Glomerular visceral epithelial cell (primary cell): Measurements from ENCODE around the gene RNF44.
"Not testable (repeated sequence)": the region's sequence is repeated elsewhere in the genome, so short reads cannot be mapped to it uniquely, and the experiment has no call there.

Source experiments
- DNase-seq: peaks from one replicate; pipeline ENCODE4 v3.0.0-alpha.2; 2016; ENCODE audit errors: extremely low spot score

RNF44 gene

DNA sequence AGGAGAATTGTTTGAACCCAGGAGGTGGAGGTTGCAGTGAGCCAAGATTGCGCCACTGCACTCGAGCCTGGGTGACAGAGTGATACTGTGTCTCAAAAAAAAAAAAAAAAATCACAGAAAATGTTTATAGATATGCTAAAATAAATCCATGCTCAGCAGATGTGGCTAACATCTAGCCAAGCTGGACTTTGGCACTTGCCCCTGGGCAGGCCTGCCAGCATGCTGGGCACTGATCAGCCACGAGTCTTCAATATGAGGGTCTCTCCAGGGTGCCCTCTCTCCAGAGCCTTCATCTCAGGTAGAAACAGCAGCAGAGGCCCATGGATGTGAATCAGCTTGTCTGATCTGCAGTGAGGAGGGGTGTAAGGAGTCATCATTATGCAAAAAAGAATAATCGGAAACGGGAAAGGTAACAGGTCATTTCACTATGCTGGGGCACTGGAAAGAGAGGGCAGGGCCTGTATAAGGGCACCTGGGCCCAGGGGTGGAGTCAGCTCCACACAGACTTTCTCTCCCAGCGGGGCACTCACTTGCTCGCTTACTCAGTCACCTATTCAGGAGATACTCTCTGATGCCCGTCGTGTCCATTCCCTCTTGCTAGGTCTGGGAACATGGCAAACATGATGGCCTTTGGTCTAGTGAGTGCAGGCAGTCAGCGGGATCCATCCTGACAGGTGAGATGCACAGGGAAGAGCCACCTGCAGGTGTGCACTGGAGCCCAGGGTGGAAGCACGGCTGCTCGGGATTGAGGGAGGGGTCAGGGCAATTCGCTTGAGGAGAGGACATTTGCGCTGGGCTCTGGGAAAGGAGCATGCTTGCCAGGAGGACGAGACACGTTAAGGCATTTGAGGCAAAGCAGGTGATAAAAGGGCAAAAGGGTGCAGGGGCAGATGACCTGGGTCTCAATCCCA is 17.1 kb downstream of the RNF44 start:
- DNase-seq: no peak

GRCh38 chr5:176517053-176517661 is 20.0 kb downstream of the RNF44 start:
- no peak for DNase-seq

- no peak for DNase-seq
These were observed 21.8 kb downstream of the RNF44 start for GRCh38 chr5:176515396-176515795.

DNA sequence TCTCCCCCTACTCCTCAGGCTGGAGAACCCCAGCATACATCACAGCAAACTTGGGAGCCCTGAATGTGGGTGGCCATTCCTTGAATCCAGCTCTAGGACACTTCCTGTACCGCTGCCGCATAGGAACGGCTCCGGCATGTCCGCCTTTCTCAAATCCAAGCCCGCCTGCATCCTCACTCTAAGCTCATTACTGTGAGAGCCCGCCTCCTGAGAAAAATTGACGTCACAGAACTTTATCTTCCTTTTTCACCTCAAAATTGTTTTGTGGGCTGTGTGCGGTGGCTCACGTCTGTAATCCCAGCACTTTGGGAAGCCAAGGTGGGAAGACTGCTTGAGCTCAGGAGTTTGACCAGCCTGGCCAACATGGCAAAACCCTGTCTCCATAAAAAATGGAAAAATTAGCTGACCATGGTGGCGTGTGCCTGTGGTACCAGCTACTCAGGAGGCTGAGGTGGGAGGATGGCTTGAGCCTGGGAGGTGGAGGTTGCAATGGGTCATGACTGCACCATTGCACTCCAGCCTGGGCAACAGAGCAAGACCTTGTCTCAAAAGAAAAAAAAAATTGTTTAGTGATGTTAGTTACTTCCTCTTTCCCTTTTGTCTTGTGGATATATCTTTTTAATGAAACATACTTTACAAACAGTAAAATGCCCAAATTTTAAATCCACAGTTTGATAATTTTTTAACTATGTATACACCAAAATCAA is 22.8 kb downstream of the RNF44 start:
- DNase-seq: no peak

DNA sequence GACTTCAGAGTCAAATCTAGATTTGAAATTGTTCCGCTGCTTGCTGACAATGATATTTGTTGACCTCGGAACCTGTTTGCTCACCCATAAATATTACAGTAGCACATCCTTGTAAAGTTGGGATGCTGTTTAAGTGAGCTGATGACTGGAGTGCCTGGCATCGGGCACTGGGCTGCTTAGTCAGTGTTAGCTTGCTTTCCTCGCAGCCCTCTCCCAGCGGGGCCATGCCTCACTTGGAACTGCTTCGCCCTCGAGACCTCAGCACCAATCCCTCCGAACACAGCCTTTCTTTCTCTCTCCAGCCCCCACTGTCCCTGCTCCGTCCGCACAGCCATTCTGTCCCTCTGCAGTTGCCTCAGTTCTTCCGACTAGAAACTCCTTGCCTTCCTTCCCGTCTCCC is 23.4 kb downstream of the RNF44 start:
- no peak for DNase-seq

DNA sequence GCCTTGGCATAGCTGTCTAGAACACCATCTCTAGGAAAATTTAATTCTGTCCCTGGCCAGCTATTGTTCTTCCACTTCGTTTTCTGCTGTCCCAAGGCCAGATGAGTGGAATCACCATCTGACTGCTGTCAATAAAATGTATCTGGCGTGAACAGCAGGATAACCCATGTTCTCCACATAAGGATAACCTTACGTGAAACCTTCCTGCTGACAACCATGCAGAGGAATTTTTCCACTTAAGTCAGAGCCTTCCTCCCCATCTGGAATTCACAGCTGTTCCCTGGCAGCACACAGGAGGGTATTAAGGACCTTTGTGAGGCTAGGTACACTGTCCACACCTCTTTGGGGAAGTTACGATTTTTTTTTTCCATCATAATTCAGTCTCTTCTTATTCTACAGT is 28.6 kb downstream of the RNF44 start:
- DNase-seq: no peak

DNA sequence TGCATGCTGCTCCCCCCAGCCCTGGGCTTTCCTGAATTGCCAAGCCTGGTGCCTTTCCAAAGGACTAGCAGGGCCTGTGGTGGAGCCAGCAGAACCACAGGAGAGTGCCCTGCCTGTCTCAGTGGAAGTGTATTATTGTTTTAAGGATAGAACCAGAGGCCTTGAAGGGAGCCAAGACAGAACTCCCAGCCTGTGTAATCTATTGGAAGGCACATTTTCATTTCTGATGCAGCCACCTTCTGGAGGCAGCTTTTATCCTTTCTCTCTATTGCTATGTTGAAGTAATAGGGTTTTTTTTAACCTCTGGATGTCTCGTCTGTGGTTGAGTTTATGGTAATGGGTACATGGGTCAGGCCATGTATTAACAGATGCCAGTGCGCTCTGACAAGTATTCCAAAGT is 29.3 kb downstream of the RNF44 start:
- no peak for DNase-seq

- DNase-seq: no peak
These were observed 33.7 kb downstream of the RNF44 start for GRCh38 chr5:176503496-176503895.

DNA sequence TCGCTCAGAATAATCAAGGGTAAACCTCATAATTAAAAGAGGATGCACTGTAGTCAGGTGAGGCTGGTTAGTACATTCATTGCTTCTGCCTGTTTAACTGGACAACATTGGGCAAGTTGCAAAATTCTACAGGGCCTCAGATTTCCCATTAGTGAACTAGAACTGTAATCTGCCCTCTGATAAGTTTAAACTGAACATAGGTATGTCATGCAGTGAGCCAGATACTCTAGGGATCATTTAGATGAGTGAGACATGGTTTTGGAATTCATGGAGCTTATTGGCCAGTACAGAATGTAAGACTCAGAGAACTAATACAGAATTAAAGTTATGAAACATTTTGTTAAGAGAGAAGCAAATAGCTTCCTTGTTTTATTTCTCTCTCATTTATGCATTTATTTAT is 35.9 kb downstream of the RNF44 start:
- no peak for DNase-seq

DNA sequence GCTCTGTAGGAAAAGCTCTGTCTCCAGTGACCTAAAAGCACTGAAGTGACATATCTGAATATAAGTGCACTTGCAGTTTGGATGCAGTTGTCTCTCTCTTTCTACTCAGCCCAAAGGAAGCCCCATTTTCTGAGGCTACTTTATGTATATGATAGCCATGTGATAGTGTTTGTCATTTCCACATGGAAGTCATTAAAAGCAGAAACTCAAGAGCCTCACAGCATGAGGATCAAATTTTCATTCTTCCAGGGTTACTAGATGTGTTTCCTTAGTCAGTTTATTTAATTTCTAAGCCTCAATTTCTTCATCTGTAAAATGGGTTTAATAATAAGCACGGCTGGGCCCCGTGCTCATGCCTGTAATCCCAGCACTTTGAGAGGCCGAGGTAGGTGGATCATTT is 36.7 kb downstream of the RNF44 start:
- DNase-seq: no peak

GRCh38 chr5:176499273-176499672 is 37.9 kb downstream of the RNF44 start:
- no peak for DNase-seq

DNA sequence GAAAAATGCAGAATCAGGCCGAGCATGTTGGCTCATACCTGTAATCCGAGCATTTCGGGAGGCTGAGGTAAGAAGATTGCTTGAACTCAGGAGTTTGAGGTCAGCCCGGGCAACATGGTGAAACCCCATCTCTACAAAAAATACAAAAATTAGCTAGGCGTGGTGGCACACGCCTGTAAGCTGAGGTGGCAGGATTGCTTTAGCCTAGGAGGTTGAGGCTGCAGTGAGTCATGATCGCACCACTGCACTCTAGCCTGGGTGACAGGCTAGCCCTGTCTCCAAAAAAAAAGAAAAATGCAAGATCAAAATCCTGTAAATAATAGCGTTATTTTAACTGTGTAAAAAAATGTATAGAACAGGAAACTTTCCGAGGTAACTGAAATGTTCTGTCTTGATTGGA is 39.4 kb downstream of the RNF44 start:
- no peak for DNase-seq

DNA sequence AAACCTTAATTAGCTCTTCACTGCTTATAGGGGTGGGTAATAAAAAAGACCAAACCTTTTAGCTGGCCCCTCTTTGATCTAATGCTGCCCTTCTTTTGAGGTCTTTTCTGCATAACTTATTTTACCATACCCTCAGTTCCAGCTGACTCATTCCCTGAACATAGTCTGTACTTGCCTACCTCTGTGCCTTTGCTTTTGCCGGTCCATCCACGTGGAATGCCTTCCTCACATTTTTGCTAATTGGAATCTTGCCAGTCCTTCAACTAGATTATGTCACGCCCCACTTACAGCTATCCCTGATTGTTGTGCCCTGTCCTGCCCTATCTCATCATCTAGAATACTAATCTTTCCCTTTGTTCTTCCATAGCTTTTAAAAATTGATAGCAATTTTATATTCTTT is 44.8 kb downstream of the RNF44 start:
- peak; percentile 62 for DNase-seq

DNA sequence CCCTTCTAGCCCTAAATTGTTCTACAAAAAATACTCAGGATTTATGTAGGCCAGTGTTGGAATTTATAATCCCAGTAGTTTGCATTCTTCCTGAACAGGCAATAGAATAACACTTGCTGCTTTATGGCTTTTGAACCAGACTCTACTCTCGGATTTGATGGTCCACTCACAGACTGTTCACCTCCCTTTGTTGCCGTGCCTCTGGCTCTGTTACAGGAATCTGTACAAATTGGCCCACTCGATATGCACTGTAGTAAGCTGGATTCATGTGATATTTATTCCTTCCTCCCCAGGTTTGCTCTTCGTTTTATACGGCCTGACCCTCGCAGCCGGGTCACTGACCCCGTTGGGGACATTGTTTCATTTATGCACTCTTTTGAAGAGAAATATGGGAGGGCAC is 45.3 kb downstream of the RNF44 start:
- no peak for DNase-seq

- no peak for DNase-seq
These were observed 46.1 kb downstream of the RNF44 start for GRCh38 chr5:176491101-176491502.

DNA sequence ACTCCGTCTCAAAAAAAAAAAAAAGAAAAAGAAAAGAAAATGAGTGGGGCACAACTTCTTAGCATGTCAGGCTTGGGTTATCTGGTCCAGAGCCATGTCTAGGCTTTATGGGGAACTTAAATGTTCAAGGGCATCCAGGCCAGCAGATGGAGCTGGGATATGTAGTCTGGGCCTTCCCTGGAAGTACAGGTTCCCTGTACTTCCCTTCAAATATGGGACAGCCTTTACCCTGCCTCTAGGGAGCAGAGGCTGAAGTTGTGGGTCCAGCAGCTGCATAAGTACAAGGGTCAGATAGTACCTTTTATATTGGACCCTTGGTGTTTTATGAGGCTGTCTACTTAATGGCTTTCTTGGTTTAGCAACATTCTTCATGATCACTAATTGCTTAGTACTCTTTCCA is 46.9 kb downstream of the RNF44 start:
- no peak for DNase-seq

DNA sequence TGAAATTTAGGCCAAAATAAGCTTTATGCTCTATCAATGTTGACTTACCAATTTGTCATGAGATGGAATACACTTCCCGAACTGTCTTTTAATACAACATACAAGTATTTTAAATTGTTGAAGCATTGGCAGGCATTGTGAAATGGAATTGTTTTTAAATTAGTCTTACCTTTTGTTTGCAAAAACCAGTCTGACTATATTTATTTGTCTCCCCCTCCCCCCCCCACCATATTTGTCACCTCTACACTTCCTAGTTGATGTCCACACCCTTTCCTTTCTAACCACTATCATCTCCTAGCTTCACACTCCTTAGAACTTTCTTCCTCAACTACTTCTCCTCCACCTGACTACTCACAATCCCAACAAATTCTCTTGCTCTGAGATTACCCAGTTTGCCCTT is 48.1 kb downstream of the RNF44 start:
- no peak for DNase-seq

DNA sequence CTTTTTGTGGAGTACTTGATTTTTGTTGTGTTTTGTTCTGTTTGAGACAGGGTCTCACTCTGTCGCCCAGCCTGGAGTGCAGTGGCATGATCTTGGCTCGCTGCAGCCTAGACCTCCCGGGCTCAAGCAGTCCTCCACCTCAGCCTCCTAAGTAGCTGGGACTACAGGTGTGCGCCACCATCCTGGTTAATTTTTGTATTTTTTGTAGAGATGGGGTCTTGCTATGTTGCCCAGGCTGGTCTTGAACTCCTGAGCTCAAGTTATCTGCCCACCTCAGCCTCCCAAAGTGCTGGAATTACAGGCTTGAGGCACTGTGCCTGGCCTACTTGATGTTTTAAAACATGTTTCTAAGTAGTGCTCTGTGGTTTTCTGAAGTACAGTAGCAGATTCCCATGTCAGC is 50.0 kb downstream of the RNF44 start:
- DNase-seq: not testable (repeated sequence)

- no peak for DNase-seq
These were observed 50.9 kb downstream of the RNF44 start for GRCh38 chr5:176486189-176486757.

DNA sequence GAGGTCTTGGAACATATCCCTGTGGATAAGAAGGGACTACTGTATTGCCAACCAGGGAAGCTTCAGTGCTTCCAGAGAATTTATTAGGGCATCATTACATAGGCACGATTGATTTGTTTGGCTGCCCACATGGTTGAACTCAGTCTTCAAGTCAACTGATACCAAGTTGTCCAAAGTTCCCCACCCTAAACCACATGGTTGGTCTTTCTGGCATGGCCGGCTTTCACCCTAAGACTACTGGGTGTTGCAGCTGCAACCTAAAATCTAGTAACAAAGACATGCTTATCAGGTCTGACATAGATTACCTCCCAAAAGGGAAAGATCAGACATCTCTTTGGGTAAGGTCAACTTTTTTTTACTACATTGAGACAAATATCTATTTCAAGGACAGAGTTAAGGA is 52.0 kb downstream of the RNF44 start:
- DNase-seq: no peak

DNA sequence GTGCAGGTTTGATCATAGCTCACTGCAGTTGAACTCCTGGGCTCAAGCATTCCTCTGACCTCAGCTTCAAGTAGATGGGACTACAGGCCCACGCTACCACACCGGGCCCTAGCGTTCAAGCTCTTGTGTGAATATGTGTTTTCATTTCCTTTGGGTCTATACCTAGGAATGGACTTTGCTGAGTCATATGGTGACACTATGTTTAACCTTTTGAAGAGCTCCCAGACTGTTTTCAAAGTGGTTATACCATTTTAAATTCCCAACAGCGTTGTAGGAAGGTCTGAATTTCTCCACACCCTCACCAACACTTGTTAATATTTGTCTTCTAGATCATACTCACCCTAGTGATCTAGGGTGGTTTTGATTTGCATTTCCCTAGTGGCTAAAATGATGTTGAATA is 55.5 kb downstream of the RNF44 start:
- DNase-seq: no peak
